OCI-LY3 (cell line): ENCODE measurements around the gene LMO3.

Source experiments
- H2AFZ ChIP-seq: fragments of 200-600, 300-600 bp; shearing (Covaris generic); 2 replicates; pipeline ENCODE4 v1.6.0; 2014; ENCODE audit warnings: antibody characterized with exemption, low read depth, low read length
- H3K27ac ChIP-seq: fragments of 200-600, 300-600 bp; sonication (generic); 2 replicates; pipeline ENCODE4 v1.5.1; 2014; ENCODE audit warnings: mild to moderate bottlenecking, low read length, moderate library complexity, mixed read lengths
- H3K27me3 ChIP-seq: fragments of 200-600, 300-600 bp; sonication (generic); 2 replicates; pipeline ENCODE4 v1.6.1; 2014; ENCODE audit warnings: low read depth, low read length, mixed read lengths
- H3K36me3 ChIP-seq: fragments of 200-600, 300-600 bp; sonication (generic); replicated peaks from 2 replicates; pipeline ENCODE3; 2014; ENCODE audit warnings: low read depth, low read length, mixed read lengths
- H3K4me1 ChIP-seq: fragments of 300-600, 200-600 bp; sonication (generic); 2 replicates; pipeline ENCODE4 v1.6.1; 2014; ENCODE audit warnings: low read length, mixed read lengths
- H3K4me2 ChIP-seq: fragments of 200-600, 300-600 bp; sonication (generic); 2 replicates; pipeline ENCODE4 v1.6.1; 2014; ENCODE audit warnings: low read length, mixed read lengths
- H3K4me3 ChIP-seq: fragments of 300-600, 200-600 bp; sonication (generic); 2 replicates; pipeline ENCODE4 v1.5.1; 2014; ENCODE audit warnings: antibody characterized with exemption, mild to moderate bottlenecking, low read length, moderate library complexity
- H3K79me2 ChIP-seq: fragments of 300-600, 200-600 bp; shearing (Covaris generic); 2 replicates; pipeline ENCODE4 v1.6.1; 2014; ENCODE audit warnings: mild to moderate bottlenecking, low read length, mixed read lengths
- H3K9ac ChIP-seq: fragments of 300-600, 200-600 bp; shearing (Covaris generic); 2 replicates; pipeline ENCODE4 v1.6.0; 2014; ENCODE audit warnings: mild to moderate bottlenecking, low read length, moderate library complexity
- H3K9me3 ChIP-seq: fragments of 200-600, 300-600 bp; shearing (Covaris generic); 2 replicates; pipeline ENCODE4 v1.6.1; 2014; ENCODE audit warnings: low read length, mixed read lengths; ENCODE audit not compliant: insufficient read depth
- H4K20me1 ChIP-seq: fragments of 200-600, 300-600 bp; sonication (generic); 2 replicates; pipeline ENCODE4 v1.6.1; 2016; ENCODE audit warnings: low read length, mixed read lengths; ENCODE audit not compliant: insufficient read depth
- EZH2phosphoT487 ChIP-seq: fragments of 200-600 bp; shearing (Covaris generic); IDR thresholded peaks from 2 replicates; pipeline ENCODE4 v1.6.1; 2018; ENCODE audit warnings: antibody characterized with exemption, mixed run types, low read depth
- TF ChIP-seq, protein P1 (sequence below): fragments of 200-600, 300-600 bp; sonication (generic); IDR thresholded peaks from 2 replicates; pipeline ENCODE4 v1.5.1; 2014; ENCODE audit warnings: antibody characterized with exemption, low read length, low read depth

LMO3 gene

DNA sequence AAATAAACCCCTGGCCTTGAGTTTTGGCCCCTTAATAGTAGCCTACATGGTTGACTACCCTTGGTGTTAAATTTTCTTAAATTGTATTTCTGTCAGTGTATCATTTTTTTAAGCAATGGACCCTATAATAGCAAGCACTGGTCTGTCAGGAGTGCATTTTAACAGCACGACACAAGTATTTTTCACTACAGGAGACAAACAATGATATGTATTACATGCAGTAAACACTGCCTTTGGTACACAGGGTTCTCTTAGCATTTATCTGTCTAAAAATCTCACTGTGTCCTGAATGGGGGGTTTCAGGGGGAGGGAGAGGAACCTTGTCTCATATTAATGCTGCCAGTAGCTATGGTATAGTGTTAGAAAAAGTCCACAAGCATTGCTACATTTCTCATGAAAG lies 18.4 kb downstream of the LMO3 start:
- Histone ChIP-seq H4K20me1 (no peaks in the 10 kb centered on the region), H3K27ac (no peak overlapping the region), H3K36me3 (no peaks in the 10 kb centered on the region), H3K4me3 (no peak overlapping the region), H3K27me3 (no peaks in the 10 kb centered on the region), H3K4me2 (no peak overlapping the region), H3K79me2 (no peaks in the 10 kb centered on the region), H3K4me1 (no peaks in the 10 kb centered on the region), H3K9ac (no peak overlapping the region), H3K9me3 (no peaks in the 10 kb centered on the region), H2AFZ (no peak overlapping the region)
- no peak for TF ChIP-seq EZH2phosphoT487
- TF ChIP-seq, protein P1, sequence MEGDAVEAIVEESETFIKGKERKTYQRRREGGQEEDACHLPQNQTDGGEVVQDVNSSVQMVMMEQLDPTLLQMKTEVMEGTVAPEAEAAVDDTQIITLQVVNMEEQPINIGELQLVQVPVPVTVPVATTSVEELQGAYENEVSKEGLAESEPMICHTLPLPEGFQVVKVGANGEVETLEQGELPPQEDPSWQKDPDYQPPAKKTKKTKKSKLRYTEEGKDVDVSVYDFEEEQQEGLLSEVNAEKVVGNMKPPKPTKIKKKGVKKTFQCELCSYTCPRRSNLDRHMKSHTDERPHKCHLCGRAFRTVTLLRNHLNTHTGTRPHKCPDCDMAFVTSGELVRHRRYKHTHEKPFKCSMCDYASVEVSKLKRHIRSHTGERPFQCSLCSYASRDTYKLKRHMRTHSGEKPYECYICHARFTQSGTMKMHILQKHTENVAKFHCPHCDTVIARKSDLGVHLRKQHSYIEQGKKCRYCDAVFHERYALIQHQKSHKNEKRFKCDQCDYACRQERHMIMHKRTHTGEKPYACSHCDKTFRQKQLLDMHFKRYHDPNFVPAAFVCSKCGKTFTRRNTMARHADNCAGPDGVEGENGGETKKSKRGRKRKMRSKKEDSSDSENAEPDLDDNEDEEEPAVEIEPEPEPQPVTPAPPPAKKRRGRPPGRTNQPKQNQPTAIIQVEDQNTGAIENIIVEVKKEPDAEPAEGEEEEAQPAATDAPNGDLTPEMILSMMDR, result no peak

DNA sequence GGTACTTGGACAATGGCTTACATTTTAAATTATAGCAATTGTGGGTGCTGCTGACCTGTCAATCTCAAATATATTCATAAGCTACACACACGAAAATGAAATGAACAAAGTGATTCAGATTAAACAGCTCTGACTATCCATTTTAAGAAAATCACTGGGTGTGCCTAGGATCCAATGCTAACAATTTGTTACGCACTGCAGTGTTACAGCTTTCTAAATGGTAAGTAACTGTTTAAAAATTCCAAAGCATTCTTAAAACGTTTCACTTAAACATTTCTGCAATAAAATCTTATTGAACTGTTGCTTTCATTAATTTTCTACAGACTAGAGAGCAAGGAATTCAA lies 18.9 kb downstream of the LMO3 start:
- H3K4me1 ChIP-seq, result no peaks in the 10 kb centered on the region
- H3K4me2 ChIP-seq, result no peak overlapping the region
- H3K27ac ChIP-seq, result no peak overlapping the region
- TF ChIP-seq, protein P1, result no peak
- no peak for TF ChIP-seq EZH2phosphoT487
- no peak overlapping the region for H3K9ac ChIP-seq
- H3K9me3 ChIP-seq, result no peaks in the 10 kb centered on the region
- H4K20me1 ChIP-seq, result no peaks in the 10 kb centered on the region
- H3K27me3 ChIP-seq, result no peaks in the 10 kb centered on the region
- no peak overlapping the region for H2AFZ ChIP-seq
- H3K4me3 ChIP-seq, result no peak overlapping the region
- H3K79me2 ChIP-seq, result no peaks in the 10 kb centered on the region
- H3K36me3 ChIP-seq, result no peaks in the 10 kb centered on the region

- Histone ChIP-seq H3K4me3 (no peak overlapping the region), H3K79me2 (no peaks in the 10 kb centered on the region), H3K27me3 (no peaks in the 10 kb centered on the region), H3K4me1 (no peaks in the 10 kb centered on the region), H3K9ac (no peak overlapping the region), H3K4me2 (no peak overlapping the region), H3K27ac (no peak overlapping the region), H2AFZ (no peak overlapping the region), H3K36me3 (no peaks in the 10 kb centered on the region), H4K20me1 (no peaks in the 10 kb centered on the region), H3K9me3 (no peaks in the 10 kb centered on the region)
- TF ChIP-seq, protein P1, result no peak
- TF ChIP-seq EZH2phosphoT487, result no peak
Measured at GRCh38 chr12:16586350-16587109, 19.4 kb downstream of the LMO3 start.

- no peak overlapping the region for H3K9ac ChIP-seq
- H4K20me1 ChIP-seq, result no peaks in the 10 kb centered on the region
- H2AFZ ChIP-seq, result no peak overlapping the region
- H3K79me2 ChIP-seq, result no peaks in the 10 kb centered on the region
- TF ChIP-seq EZH2phosphoT487, result no peak
- TF ChIP-seq, protein P1, result no peak
- H3K9me3 ChIP-seq, result no peaks in the 10 kb centered on the region
- no peak overlapping the region for H3K4me3 ChIP-seq
- no peak overlapping the region for H3K4me2 ChIP-seq
- no peak overlapping the region for H3K27ac ChIP-seq
- H3K27me3 ChIP-seq, result no peaks in the 10 kb centered on the region
- no peaks in the 10 kb centered on the region for H3K36me3 ChIP-seq
- no peaks in the 10 kb centered on the region for H3K4me1 ChIP-seq
Measured at GRCh38 chr12:16585781-16586180, 20.2 kb downstream of the LMO3 start.
